Measurements from ENCODE around the gene ASCL3. TPM values are rescaled to one million over a fixed set of nuclear protein-coding genes. Genes with fewer than 3 reads are reported as not detected.
"Not testable (repeated sequence)": the region's sequence is repeated elsewhere in the genome, so short reads cannot be mapped to it uniquely, and the experiment has no call there.

ASCL3 gene
- total RNA-seq, 1 donor from 2014 or later = not detected

- DNase-seq (ENCODE audit: low read depth in 2 of 2) = no peak
These were observed 6.1 kb upstream of the ASCL3 start for GRCh38 chr11:8948886-8949285.

- no peak for DNase-seq (ENCODE audit: low read depth in 2 of 2)
These were observed 4.6 kb upstream of the ASCL3 start for GRCh38 chr11:8947230-8947943.

- DNase-seq (ENCODE audit: low read depth in 2 of 2) = peak in 1 of 2 donors; percentile 82
These were observed 1.3 kb downstream of the ASCL3 start for GRCh38 chr11:8941341-8942103.

- DNase-seq (ENCODE audit: low read depth in 2 of 2) = no peak
These were observed 5.2 kb downstream of the ASCL3 start for GRCh38 chr11:8937659-8938058.

- no peak for DNase-seq (ENCODE audit: low read depth in 2 of 2)
These were observed 5.7 kb downstream of the ASCL3 start for GRCh38 chr11:8937159-8937558.

GRCh38 chr11:8935789-8936188 is 7.0 kb downstream of the ASCL3 start:
- DNase-seq (ENCODE audit: low read depth in 2 of 2) = not testable (repeated sequence)

GRCh38 chr11:8934742-8935488 is 7.9 kb downstream of the ASCL3 start:
- peak in 1 of 2 donors; percentile 69 for DNase-seq (ENCODE audit: low read depth in 2 of 2)

GRCh38 chr11:8933931-8934330 is 8.9 kb downstream of the ASCL3 start:
- DNase-seq (ENCODE audit: low read depth in 2 of 2) = no peak

- DNase-seq (ENCODE audit: low read depth in 2 of 2) = no peak
These were observed 10.1 kb downstream of the ASCL3 start, which contains the start of gene C11orf16 for GRCh38 chr11:8932564-8933180. TSS of gene C11orf16 (minus strand) at chr11:8932947. CDS start at chr11:8932308, 639 bp downstream.

GRCh38 chr11:8930456-8931175 is 12.2 kb downstream of the ASCL3 start:
- no peak for DNase-seq (ENCODE audit: low read depth in 2 of 2)

- DNase-seq (ENCODE audit: low read depth in 2 of 2) = no peak
These were observed 13.7 kb downstream of the ASCL3 start for GRCh38 chr11:8928981-8929615.

GRCh38 chr11:8928205-8928604 is 14.6 kb downstream of the ASCL3 start:
- no peak for DNase-seq (ENCODE audit: low read depth in 2 of 2)

GRCh38 chr11:8927233-8927632 is 15.6 kb downstream of the ASCL3 start:
- DNase-seq (ENCODE audit: low read depth in 2 of 2) = no peak

GRCh38 chr11:8926236-8926635 is 16.6 kb downstream of the ASCL3 start:
- DNase-seq (ENCODE audit: low read depth in 2 of 2) = no peak

GRCh38 chr11:8925711-8926110 is 17.1 kb downstream of the ASCL3 start:
- no peak for DNase-seq (ENCODE audit: low read depth in 2 of 2)

- no peak for DNase-seq (ENCODE audit: low read depth in 2 of 2)
These were observed 20.1 kb downstream of the ASCL3 start for GRCh38 chr11:8922691-8923090.

GRCh38 chr11:8917157-8917825 is 25.5 kb downstream of the ASCL3 start:
- DNase-seq (ENCODE audit: low read depth in 2 of 2) = peak; percentile 79 to 84

GRCh38 chr11:8914661-8915018 is 28.2 kb downstream of the ASCL3 start:
- no peak for DNase-seq (ENCODE audit: low read depth in 2 of 2)

- peak; percentile 58 to 71 for DNase-seq (ENCODE audit: low read depth in 2 of 2)
These were observed 28.7 kb downstream of the ASCL3 start for GRCh38 chr11:8913961-8914660.

All from lung microvascular endothelial cell (primary cell).